ENCODE data around the gene ATXN1. TPM values are rescaled to one million over a fixed set of nuclear protein-coding genes. Genes with fewer than 3 reads are reported as not detected.
"Not testable (repeated sequence)": the region's sequence is repeated elsewhere in the genome, so short reads cannot be mapped to it uniquely, and the experiment has no call there.

Gene ATXN1
- total RNA-seq, 2 donors from 2014 or later = 63.1 to 72.2 TPM

DNA sequence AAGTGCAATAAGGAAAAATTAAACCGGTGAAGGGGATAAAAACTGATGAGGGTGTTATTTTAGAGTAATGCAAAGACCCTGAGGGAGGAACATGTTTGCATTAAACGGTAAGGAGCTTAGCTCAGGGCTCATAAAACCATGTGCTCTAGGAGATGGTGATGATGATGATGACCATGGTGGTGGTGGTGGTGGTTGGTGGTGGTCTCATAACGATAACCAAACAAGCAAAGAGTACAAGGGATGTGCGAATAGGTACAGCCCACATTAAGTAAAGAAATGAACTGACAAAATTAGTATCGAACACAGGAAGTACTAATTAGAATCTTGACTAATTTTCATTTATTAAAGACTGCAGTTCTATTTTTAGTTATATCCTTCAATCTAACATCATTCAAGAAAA lies 139.1 kb downstream of the ATXN1 start:
- no peak for DNase-seq (ENCODE audit: low spot score)
- intact Hi-C loops (cut with DNase I) = no loop called here

DNA sequence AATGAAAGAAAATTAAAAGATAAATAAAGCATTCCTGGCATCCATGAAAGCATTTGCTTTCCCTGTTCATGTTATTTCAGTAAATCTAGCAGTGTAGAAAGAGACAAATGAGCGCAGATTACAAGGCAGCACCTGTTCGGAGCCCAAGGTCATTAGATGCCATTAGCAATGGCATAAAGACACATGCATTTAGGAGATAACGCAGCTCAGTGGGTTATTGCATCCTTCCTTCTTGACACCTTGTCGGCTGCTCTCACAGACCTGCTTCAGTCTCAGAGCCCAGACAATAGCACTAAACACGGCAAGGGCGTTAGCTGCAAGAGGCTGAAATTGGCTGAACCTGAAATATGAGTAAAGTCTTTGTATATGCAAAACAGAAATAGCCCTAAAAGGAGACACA lies 140.3 kb downstream of the ATXN1 start:
- no peak for DNase-seq (ENCODE audit: low spot score)
- intact Hi-C loops (cut with DNase I) = no loop called here

GRCh38 chr6:16619777-16620176 lies 141.5 kb downstream of the ATXN1 start:
- intact Hi-C loops (cut with DNase I) = no loop called here
- no peak for DNase-seq (ENCODE audit: low spot score)

GRCh38 chr6:16618962-16619361 lies 142.3 kb downstream of the ATXN1 start:
- intact Hi-C loops (cut with DNase I) = no loop called here
- DNase-seq (ENCODE audit: low spot score) = no peak

DNA sequence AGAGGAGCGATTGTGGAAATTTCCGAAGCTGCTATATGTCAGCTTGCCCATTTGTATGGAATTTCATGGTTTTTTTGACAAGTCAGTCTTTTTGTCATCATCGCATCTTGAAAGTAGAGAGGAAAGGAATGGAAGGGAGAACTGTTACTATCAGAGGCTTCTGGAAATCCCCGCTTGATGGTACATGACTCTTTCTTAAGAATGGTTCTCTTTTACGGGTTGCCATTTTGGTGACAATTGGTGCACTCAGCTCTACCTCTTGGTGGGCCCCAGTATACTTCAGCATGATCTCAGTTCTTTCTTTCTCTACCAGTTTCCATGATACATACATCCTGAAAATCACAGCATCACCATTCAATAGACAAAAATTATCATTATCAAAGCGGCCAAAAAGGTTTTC lies 146.0 kb downstream of the ATXN1 start:
- intact Hi-C loops (cut with DNase I); DNase-seq (ENCODE audit: low spot score): not testable (repeated sequence)

- intact Hi-C loops (cut with DNase I); DNase-seq (ENCODE audit: low spot score): not testable (repeated sequence)
These were observed 147.1 kb downstream of the ATXN1 start for GRCh38 chr6:16614143-16614542.

DNA sequence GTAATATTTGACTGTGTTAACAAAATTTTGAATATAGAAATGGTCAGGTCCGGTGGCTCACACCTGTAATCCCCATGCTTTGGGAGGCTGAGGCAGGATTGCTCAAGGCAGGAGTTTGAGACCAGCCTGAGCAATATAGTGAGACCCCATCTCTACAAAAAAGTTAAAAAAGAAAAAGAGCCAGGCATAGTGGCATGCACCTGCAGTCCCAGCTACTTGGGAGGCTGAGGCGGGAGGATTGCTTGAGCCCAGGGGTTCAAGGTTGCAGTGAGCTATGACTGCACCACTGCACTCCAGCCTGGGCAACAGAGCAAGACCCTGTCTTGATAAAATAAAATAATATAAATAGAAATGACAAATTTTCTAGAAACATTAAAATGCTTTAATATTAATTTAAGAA lies 147.8 kb downstream of the ATXN1 start:
- DNase-seq (ENCODE audit: low spot score); intact Hi-C loops (cut with DNase I): not testable (repeated sequence)

GRCh38 chr6:16608444-16608843 lies 152.8 kb downstream of the ATXN1 start:
- intact Hi-C loops (cut with DNase I) = no loop called here
- DNase-seq (ENCODE audit: low spot score) = no peak

DNA sequence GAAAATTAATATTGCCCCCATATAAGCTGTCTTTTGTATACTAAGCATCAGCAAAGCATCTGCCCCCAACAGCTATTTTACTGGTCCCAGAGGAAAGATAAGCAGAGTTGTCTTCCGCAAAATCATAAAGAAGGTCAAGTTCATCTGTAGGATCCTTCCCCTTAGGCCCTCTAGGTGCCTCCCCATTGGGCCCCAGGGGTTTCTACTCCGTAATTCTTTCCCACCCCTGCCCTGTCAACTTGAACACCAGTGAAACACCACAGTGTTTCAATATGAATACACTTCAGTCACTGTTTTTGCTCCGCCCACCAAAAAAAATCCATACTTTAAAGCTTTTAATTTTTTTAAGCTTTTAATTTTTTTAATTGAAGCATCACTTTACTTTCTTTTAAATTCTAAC lies 159.2 kb downstream of the ATXN1 start:
- DNase-seq (ENCODE audit: low spot score) = no peak
- intact Hi-C loops (cut with DNase I) = no loop called here

- DNase-seq (ENCODE audit: low spot score) = no peak
- intact Hi-C loops (cut with DNase I) = no loop called here
These were observed 160.6 kb downstream of the ATXN1 start for GRCh38 chr6:16600701-16601100.

DNA sequence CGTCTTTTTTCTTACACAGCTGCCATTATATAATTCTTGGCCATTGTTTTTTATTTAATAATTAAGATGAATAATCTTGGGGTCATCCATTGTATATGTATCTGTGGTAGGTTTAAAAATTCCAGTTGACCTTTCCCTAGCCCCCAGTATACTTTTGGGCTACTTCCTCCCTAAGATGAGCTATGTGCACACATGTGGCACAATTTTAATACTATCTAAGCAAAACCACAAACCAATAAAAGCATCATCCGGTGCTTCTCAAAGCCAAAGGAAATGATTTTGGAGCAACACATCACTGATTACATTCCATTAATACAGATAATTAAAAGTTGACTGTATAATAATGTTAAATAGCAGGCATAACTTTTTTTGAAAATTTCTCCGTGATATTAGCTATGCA lies 161.2 kb downstream of the ATXN1 start:
- intact Hi-C loops (cut with DNase I) = no loop called here
- no peak for DNase-seq (ENCODE audit: low spot score)

DNA sequence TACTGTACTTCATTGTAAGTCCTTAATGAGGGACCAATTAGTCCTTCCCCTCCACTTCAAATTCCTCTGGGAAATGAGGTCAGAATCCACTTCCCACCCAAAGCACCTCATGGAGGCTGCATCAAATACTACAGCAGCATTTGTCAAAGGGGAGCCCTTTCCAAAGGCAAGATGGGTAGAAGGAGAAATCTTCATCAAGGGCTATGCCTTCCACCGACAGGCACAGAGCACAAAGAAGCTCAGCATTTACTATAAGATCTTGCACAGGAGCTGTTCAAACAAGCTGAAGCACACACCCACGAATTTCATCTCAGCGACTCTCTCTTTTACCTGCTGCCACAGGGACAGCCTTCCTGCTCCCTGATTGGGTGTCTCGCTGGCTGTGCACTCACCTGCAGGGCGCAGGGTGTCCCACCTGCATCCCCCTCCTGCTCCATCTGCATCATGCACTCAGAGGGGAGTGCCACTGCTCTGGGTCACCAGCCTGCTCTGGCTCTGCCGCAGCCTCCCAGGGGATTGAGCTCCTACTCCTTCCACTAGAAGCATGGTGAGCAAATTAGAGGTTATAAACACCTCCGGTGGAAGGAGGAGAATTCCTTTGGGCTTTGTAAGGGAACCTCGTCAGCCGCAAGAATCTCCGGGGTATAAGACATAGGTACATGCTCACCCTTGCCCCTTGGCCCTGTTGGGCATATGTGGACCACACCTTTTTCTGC lies 164.5 kb downstream of the ATXN1 start:
- intact Hi-C loops (cut with DNase I) = no loop called here
- DNase-seq (ENCODE audit: low spot score) = no peak

DNA sequence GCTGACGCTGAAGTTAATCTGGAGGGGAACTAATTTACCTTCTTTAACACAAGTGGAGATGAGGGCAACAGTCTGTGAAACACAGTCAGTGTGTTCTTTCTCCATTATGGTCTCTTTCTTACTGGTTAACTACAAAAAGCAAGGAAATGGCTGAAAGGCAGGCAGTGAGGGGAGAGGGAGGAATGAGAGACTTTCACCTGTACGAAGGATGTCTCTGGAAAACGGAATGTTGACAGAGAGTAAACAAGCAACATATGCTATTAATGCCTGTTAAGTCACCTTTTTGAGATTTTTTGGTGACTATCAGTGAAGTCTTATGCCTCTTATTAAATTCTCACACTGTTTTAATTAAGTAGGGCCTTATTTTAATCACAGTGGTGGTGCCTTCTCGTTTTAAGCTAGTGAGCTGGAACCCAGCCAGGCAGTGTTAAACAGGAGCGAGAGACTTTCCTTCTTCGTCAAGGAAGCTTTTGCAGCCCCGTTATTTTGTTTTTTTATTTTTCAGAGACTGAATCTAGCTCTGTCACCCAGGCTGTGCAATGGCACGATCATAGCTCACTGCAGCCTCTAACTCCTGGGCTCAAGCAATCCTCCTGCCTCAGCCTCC lies 165.6 kb downstream of the ATXN1 start:
- intact Hi-C loops (cut with DNase I) = no loop called here
- DNase-seq (ENCODE audit: low spot score) = no peak

DNA sequence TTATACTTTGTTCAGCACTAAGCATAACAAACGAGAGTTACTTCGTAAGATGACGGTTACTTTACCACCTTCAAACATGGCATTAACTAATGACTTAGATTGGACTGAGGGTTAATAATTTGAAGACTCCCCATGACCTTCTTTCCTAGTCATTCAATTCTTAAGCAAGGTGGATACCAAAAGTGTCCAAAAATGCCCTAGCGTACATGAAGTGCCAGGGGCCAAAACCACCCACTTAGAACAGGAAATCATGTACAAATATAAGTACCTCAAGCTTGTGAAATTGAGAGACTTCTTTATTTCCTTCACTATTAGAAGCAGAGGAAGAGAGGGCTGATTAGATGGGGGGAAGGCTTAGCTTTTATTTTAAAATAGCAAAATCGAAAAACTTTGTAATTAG lies 166.4 kb downstream of the ATXN1 start:
- intact Hi-C loops (cut with DNase I) = no loop called here
- no peak for DNase-seq (ENCODE audit: low spot score)

DNA sequence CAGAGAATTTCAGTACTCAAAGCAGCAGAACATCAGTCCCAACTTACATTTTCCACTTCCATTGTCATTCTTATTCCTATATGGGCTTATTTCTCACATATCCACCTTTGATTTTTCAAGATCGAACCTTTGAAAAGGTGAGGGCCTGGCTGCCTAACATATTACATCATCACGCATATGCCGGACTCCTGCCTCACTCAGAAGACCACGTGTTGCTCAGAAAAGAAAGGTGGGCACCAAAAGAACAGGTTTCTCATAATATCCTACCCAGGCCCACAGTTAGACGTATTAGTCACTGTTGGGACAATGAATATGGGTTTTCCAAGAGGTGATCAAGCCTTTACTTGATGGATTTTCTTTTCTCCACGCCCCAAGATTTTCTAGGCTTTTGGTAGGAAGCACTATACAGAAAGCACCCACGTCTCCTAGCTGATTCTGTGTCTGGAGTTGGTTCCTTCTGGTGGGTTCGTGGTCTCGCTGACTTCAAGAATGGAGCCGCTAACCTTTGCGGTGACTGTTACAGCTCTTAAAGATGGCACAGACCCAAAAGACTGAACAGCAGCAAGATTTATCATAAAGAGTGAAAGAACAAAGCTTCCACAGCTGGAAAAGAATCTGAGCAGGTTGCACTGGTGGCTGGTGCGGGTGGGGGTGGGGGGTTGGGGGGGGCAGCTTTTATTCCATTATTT lies 168.9 kb downstream of the ATXN1 start:
- DNase-seq (ENCODE audit: low spot score) = no peak

DNA sequence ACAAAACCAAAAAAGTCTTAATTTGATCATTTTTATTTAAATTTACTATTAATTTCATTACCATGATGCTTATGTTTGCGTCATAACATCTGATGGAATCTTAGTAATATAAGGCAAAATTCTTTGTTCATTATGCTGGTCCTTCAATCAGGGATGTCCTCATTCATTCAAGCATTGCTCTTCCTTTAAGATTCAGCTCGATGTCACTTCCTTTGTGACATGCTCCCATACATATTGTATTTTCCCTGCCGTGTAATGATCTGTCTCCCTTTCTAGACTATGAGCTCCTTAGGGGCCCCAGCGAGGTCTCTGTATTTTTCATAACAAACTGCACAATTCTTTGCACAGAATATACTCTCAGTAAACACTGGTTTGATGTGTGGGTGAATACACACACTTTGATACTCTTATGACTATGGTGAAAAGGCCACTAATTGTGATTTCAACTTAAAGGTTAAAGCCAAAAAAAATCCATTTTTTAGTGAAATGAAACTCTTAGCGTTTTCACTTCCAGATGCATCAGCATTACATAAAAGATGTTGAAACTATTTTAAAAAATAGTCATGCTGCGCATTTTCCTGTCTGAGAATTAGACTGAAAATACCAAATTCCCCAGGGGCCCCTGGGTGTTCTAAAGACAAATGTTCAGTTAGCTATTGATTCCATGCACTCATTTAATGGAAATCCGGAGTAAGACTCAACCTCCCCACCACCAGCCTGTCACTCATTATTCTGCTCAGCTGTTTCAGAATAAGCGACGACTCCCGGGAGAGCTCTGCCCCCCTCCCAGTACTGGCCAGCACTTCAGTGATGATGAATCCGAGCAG lies 169.7 kb downstream of the ATXN1 start:
- no peak for DNase-seq (ENCODE audit: low spot score)
- intact Hi-C loops (cut with DNase I) = no loop called here

More for the DNA sequence above, 168.9 kb downstream of the ATXN1 start:
- intact Hi-C loops (cut with DNase I) = no loop called here

DNA sequence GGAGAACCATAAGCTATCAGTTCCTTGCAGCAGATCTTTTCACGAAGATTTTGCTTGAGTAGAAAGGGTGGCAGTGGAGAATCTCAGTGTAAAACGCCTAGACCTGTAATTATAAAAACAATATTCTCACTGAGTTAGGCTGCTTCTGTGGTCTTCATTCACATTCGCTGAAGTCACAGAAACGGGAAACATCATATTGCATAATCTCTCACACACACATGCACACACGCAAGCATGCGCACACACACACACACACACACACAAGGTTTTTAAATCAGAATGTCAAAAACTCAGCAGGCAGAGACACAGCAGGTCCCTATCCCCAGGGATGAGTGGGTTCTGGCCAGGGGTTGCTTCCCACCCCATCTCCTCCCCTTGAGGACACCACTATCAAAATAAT lies 175.5 kb downstream of the ATXN1 start:
- DNase-seq (ENCODE audit: low spot score) = no peak
- intact Hi-C loops (cut with DNase I) = no loop called here

DNA sequence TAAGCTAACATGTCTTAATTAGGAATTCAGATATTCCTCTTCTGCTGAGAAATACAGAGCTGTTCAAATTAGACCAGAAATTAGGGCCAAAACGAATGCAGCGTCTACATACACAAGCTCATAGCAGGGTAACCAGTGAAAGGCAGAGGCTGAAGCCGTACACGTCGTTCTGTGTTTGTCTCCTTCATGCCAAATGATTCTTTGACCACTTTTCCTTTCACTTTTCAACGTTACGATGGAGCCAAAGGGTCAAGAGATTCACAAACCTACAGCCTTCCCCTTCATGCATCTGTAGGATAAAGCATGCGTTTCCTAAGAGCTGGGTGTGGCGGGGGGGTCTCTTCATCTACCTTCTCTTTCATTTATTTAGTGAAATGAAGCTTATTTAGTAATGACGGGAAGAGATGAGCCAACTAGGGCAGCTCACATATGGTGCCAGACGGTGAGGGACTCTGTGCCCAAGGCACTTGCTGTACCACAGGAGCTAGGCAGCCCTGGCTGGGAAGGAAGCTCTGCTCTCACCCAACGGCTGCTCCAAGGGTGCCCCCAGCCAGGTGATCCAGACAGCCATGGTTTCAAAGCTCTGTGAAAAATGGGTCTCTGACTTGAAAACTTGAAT lies 178.0 kb downstream of the ATXN1 start:
- DNase-seq (ENCODE audit: low spot score) = no peak
- intact Hi-C loops (cut with DNase I) = no loop called here

DNA sequence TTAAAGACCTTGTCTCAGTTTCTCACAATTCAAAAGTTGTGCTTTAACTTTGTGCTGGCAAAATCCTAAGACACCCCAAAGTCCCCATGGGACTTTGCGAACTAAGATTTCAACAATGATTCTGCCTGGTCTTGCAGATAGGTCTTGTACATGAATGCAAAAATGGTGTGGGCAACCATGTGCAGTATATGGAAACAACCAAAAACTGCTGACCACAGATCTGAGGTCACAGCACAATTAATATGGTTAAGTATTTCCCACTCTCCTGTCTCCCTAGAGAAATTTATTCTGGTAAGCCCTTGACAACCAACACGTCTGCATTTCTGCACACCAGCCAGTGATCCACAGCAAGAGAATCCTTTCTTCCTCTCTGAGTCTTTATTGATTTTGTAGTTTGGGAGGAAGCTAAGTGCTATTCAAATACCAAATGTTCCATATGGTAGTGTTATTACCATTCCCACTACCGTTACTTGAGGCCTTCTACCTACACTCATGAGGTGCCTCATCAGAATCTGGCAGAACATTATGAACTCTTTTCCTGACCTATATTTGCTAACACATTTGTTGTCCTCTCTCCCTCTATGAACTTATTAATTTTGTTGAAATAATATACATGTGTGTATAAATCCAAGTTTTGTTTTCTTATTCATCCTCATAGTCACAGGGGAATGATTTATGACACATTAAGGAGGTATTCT lies 178.7 kb downstream of the ATXN1 start:
- intact Hi-C loops (cut with DNase I) = no loop called here
- no peak for DNase-seq (ENCODE audit: low spot score)

All from posterior vena cava (tissue), 2 donors.